OCI-LY3 (cell line): ENCODE results near the gene LDHAL6A.
A peak's percentile ranks its signal among the peaks of the same experiment; 100 is the strongest.

Experiments used
- H2AFZ ChIP-seq: fragments of 200-600, 300-600 bp; shearing (Covaris generic); 2 replicates; pipeline ENCODE4 v1.6.0; 2014; ENCODE audit warnings: antibody characterized with exemption, low read depth, low read length
- H3K27ac ChIP-seq: fragments of 200-600, 300-600 bp; sonication (generic); 2 replicates; pipeline ENCODE4 v1.5.1; 2014; ENCODE audit warnings: mild to moderate bottlenecking, low read length, moderate library complexity, mixed read lengths
- H3K27me3 ChIP-seq: fragments of 200-600, 300-600 bp; sonication (generic); 2 replicates; pipeline ENCODE4 v1.6.1; 2014; ENCODE audit warnings: low read depth, low read length, mixed read lengths
- H3K36me3 ChIP-seq: fragments of 200-600, 300-600 bp; sonication (generic); replicated peaks from 2 replicates; pipeline ENCODE3; 2014; ENCODE audit warnings: low read depth, low read length, mixed read lengths
- H3K4me1 ChIP-seq: fragments of 300-600, 200-600 bp; sonication (generic); 2 replicates; pipeline ENCODE4 v1.6.1; 2014; ENCODE audit warnings: low read length, mixed read lengths
- H3K4me2 ChIP-seq: fragments of 200-600, 300-600 bp; sonication (generic); 2 replicates; pipeline ENCODE4 v1.6.1; 2014; ENCODE audit warnings: low read length, mixed read lengths
- H3K4me3 ChIP-seq: fragments of 300-600, 200-600 bp; sonication (generic); 2 replicates; pipeline ENCODE4 v1.5.1; 2014; ENCODE audit warnings: antibody characterized with exemption, mild to moderate bottlenecking, low read length, moderate library complexity
- H3K79me2 ChIP-seq: fragments of 300-600, 200-600 bp; shearing (Covaris generic); 2 replicates; pipeline ENCODE4 v1.6.1; 2014; ENCODE audit warnings: mild to moderate bottlenecking, low read length, mixed read lengths
- H3K9ac ChIP-seq: fragments of 300-600, 200-600 bp; shearing (Covaris generic); 2 replicates; pipeline ENCODE4 v1.6.0; 2014; ENCODE audit warnings: mild to moderate bottlenecking, low read length, moderate library complexity
- H3K9me3 ChIP-seq: fragments of 200-600, 300-600 bp; shearing (Covaris generic); 2 replicates; pipeline ENCODE4 v1.6.1; 2014; ENCODE audit warnings: low read length, mixed read lengths; ENCODE audit not compliant: insufficient read depth
- H4K20me1 ChIP-seq: fragments of 200-600, 300-600 bp; sonication (generic); 2 replicates; pipeline ENCODE4 v1.6.1; 2016; ENCODE audit warnings: low read length, mixed read lengths; ENCODE audit not compliant: insufficient read depth
- EZH2phosphoT487 ChIP-seq: fragments of 200-600 bp; shearing (Covaris generic); IDR thresholded peaks from 2 replicates; pipeline ENCODE4 v1.6.1; 2018; ENCODE audit warnings: antibody characterized with exemption, mixed run types, low read depth
- TF ChIP-seq, protein P1 (sequence below): fragments of 200-600, 300-600 bp; sonication (generic); IDR thresholded peaks from 2 replicates; pipeline ENCODE4 v1.5.1; 2014; ENCODE audit warnings: antibody characterized with exemption, low read length, low read depth

Gene LDHAL6A

GRCh38 chr11:18459634-18460033, 4.0 kb downstream of the LDHAL6A start:
- no peaks in the 10 kb centered on the region for H3K27me3 ChIP-seq
- no peaks in the 10 kb centered on the region for H3K36me3 ChIP-seq
- no peaks in the 10 kb centered on the region for H3K79me2 ChIP-seq
- no peak overlapping the region for H3K4me3 ChIP-seq
- H3K4me1 ChIP-seq, result peaks cover 12% of the 10 kb centered on the region
- no peak overlapping the region for H2AFZ ChIP-seq
- H3K9me3 ChIP-seq, result no peaks in the 10 kb centered on the region
- TF ChIP-seq, protein P1, sequence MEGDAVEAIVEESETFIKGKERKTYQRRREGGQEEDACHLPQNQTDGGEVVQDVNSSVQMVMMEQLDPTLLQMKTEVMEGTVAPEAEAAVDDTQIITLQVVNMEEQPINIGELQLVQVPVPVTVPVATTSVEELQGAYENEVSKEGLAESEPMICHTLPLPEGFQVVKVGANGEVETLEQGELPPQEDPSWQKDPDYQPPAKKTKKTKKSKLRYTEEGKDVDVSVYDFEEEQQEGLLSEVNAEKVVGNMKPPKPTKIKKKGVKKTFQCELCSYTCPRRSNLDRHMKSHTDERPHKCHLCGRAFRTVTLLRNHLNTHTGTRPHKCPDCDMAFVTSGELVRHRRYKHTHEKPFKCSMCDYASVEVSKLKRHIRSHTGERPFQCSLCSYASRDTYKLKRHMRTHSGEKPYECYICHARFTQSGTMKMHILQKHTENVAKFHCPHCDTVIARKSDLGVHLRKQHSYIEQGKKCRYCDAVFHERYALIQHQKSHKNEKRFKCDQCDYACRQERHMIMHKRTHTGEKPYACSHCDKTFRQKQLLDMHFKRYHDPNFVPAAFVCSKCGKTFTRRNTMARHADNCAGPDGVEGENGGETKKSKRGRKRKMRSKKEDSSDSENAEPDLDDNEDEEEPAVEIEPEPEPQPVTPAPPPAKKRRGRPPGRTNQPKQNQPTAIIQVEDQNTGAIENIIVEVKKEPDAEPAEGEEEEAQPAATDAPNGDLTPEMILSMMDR, result no peak
- no peak for TF ChIP-seq EZH2phosphoT487
- H3K27ac ChIP-seq, result no peak overlapping the region
- H3K4me2 ChIP-seq, result no peak overlapping the region
- H3K9ac ChIP-seq, result no peak overlapping the region
- H4K20me1 ChIP-seq, result no peaks in the 10 kb centered on the region

DNA sequence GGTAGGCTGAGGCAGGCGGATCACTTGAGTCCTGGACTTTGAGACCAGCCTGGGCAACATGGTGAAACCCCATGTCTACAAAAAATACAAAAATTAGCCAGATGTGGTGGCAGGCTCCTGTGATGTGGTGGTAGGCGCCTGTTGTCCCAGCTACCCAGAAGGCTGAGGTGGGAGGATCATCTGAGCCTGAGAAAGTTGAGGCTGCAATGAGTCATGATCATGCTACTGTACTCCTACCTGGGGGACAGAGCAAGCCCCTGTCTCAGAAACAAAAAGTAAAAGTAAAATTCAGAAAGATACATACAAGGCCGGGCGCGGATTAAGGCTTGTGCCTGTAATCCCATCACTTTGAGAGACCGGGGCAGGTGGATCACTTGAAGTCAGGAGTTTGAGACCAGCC, 6.3 kb downstream of the LDHAL6A start:
- no peaks in the 10 kb centered on the region for H3K79me2 ChIP-seq
- no peaks in the 10 kb centered on the region for H4K20me1 ChIP-seq
- H3K4me3 ChIP-seq, result no peak overlapping the region
- no peak overlapping the region for H3K27ac ChIP-seq
- peaks cover 18% of the 10 kb centered on the region for H3K4me1 ChIP-seq
- no peak for TF ChIP-seq EZH2phosphoT487
- TF ChIP-seq, protein P1, result no peak
- H3K4me2 ChIP-seq, result no peak overlapping the region
- no peaks in the 10 kb centered on the region for H3K36me3 ChIP-seq
- H2AFZ ChIP-seq, result no peak overlapping the region
- no peak overlapping the region for H3K9ac ChIP-seq
- H3K27me3 ChIP-seq, result no peaks in the 10 kb centered on the region
- no peaks in the 10 kb centered on the region for H3K9me3 ChIP-seq

GRCh38 chr11:18463439-18463838, 7.8 kb downstream of the LDHAL6A start:
- TF ChIP-seq EZH2phosphoT487, result no peak
- TF ChIP-seq, protein P1, result no peak
- H3K4me2 ChIP-seq, result no peak overlapping the region
- no peak overlapping the region for H3K9ac ChIP-seq
- H3K79me2 ChIP-seq, result no peaks in the 10 kb centered on the region
- H3K27ac ChIP-seq, result no peak overlapping the region
- peaks cover 27% of the 10 kb centered on the region for H3K4me1 ChIP-seq
- H2AFZ ChIP-seq, result no peak overlapping the region
- H3K9me3 ChIP-seq, result no peaks in the 10 kb centered on the region
- H3K27me3 ChIP-seq, result no peaks in the 10 kb centered on the region
- H4K20me1 ChIP-seq, result no peaks in the 10 kb centered on the region
- no peaks in the 10 kb centered on the region for H3K36me3 ChIP-seq
- no peak overlapping the region for H3K4me3 ChIP-seq

GRCh38 chr11:18466402-18466801, 10.7 kb downstream of the LDHAL6A start:
- H3K27me3 ChIP-seq, result no peaks in the 10 kb centered on the region
- H3K27ac ChIP-seq, result no peak overlapping the region
- H2AFZ ChIP-seq, result no peak overlapping the region
- H3K4me2 ChIP-seq, result peak overlapping the region; percentile 48
- no peaks in the 10 kb centered on the region for H4K20me1 ChIP-seq
- no peak overlapping the region for H3K9ac ChIP-seq
- H3K4me3 ChIP-seq, result no peak overlapping the region
- no peaks in the 10 kb centered on the region for H3K79me2 ChIP-seq
- peaks cover 50% of the 10 kb centered on the region for H3K4me1 ChIP-seq
- H3K36me3 ChIP-seq, result no peaks in the 10 kb centered on the region
- H3K9me3 ChIP-seq, result no peaks in the 10 kb centered on the region
- no peak for TF ChIP-seq EZH2phosphoT487
- TF ChIP-seq, protein P1, result no peak
